Camera-type eye (tissue), 1 donor: ENCODE measurements around the gene APBB2. TPM values are rescaled to one million over a fixed set of nuclear protein-coding genes. Genes with fewer than 3 reads are reported as not detected.

Experiments
- total RNA-seq: library from RNA; depleted of rRNA; stranded (reverse); fragments of >200 nt; gene quantifications from one replicate; pipeline ENCODE4 v1.2.3, GENCODE V29; 2014

Gene APBB2
- 112 TPM for total RNA-seq

DNA sequence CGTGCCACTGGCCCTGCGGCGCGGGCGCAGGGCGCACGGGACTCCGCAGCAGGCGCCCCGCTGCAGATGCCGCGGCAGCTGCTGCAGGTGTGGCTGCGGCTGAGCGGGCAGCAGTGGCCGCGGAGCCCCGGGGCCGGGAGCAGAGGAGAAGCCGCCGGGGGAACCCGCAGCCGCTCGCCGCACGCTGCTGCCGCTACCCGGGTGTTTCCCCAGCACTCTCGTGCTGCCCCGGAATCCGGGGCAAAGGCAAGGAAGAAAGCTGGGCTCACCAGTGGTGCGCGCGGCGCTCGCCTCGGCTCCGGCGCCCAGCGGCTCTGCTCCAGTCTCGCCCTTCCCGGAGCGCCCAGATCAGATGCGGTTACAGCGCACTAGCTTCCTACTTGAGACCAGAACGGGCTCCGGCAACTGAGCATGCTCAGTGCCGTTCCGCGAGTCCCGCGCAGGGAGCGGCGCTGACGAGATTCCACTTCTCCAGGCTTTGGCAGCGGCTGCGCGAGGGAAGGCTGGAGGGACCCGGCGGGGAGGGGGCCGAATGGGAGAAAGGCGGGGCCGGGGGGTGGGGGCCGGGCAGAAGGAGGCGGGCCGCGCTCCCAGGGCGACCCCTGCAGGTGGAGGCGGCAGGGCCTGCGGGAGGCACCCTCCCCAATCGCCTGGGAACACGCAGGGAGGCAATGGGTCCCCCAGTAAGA lies at the start of gene APBB2:
Gene APBB2 (minus strand): TSS at position 407 of the 689 bp plus-strand sequence. CDS start 181,288 bp downstream, outside the sequence.

GRCh38 chr4:41256740-41257256 lies 42.5 kb upstream of the APBB2 start, which contains the start of gene UCHL1:
Gene UCHL1 (plus strand): TSS chr4:41256928. CDS start chr4:41256977, 49 bp downstream.

Other genes with a start within 250 kb of the APBB2 start
- gene UCHL1, start 42.4 kb upstream of the APBB2 start, total RNA-seq = 374 TPM